GM23338 (cell line): Measurements from ENCODE around the gene C9orf40. TPM values are rescaled to one million over a fixed set of nuclear protein-coding genes. Genes with fewer than 3 reads are reported as not detected.

Experiments used
- ATAC-seq: fragments of 200-7000 bp; cut with Tn5 transposase; 3 replicates; pipeline ENCODE4 v1.9.1; 2020
- DNase-seq: peaks from one replicate; pipeline ENCODE4 v3.0.0-alpha.2; 2015; ENCODE audit warnings: low spot score
- H2AFZ ChIP-seq: fragments of 200-600 bp; sonication (generic); 2 replicates; pipeline ENCODE4 v1.8.0; 2016; ENCODE audit warnings: antibody characterized with exemption, mild to moderate bottlenecking, moderate library complexity
- H3F3A ChIP-seq: fragments of 200-600 bp; sonication (generic); replicated peaks from 2 replicates; pipeline ENCODE4 v1.8.0; 2017; ENCODE audit warnings: antibody characterized with exemption, mixed run types, low read depth
- H3K27ac ChIP-seq: fragments of 200-600 bp; sonication (generic); 2 replicates; pipeline ENCODE4 v1.6.1; 2016; ENCODE audit warnings: low read depth
- H3K27me3 ChIP-seq: fragments of 200-600 bp; sonication (generic); 2 replicates; pipeline ENCODE4 v1.8.0; 2016; ENCODE audit warnings: mild to moderate bottlenecking, mixed run types, moderate library complexity; ENCODE audit not compliant: insufficient read depth
- H3K36me3 ChIP-seq: fragments of 200-600 bp; sonication (generic); 2 replicates; pipeline ENCODE4 v1.8.0; 2016; ENCODE audit warnings: mild to moderate bottlenecking; ENCODE audit not compliant: insufficient read depth
- H3K4me1 ChIP-seq: fragments of 200-600 bp; sonication (generic); 2 replicates; pipeline ENCODE4 v1.8.0; 2016; ENCODE audit warnings: mild to moderate bottlenecking, moderate library complexity; ENCODE audit not compliant: insufficient read depth
- H3K4me2 ChIP-seq: fragments of 200-600 bp; sonication (generic); 2 replicates; pipeline ENCODE4 v1.7.1; 2017; ENCODE audit warnings: mixed run types
- H3K4me3 ChIP-seq: fragments of 200-600 bp; sonication (generic); 2 replicates; pipeline ENCODE4 v1.6.1; 2016; ENCODE audit warnings: mixed run types
- H3K79me2 ChIP-seq: fragments of 200-600 bp; sonication (generic); replicated peaks from 2 replicates; pipeline ENCODE4 v1.8.0; 2017; ENCODE audit warnings: mild to moderate bottlenecking; ENCODE audit not compliant: insufficient read depth
- H3K9me2 ChIP-seq: fragments of 200-600 bp; sonication (generic); 2 replicates; pipeline ENCODE4 v1.8.0; 2017; ENCODE audit not compliant: insufficient read depth
- H4K20me1 ChIP-seq: fragments of 200-600 bp; sonication (generic); replicated peaks from 2 replicates; pipeline ENCODE4 v1.8.0; 2017; ENCODE audit warnings: mild to moderate bottlenecking; ENCODE audit not compliant: insufficient read depth
- H3K27ac Mint-ChIP-seq: 2 replicates; pipeline ENCODE4 v1.8.0; 2020; ENCODE audit warnings: inconsistent platforms, mild to moderate bottlenecking, moderate library complexity, mixed read lengths
- H3K27me3 Mint-ChIP-seq: 3 replicates; pipeline ENCODE4 v1.8.0; 2022; ENCODE audit warnings: low read depth, mild to moderate bottlenecking, moderate library complexity, mixed read lengths, inconsistent platforms; ENCODE audit not compliant: insufficient read depth, poor library complexity
- H3K36me3 Mint-ChIP-seq: 3 replicates; pipeline ENCODE4 v1.8.0; 2021; ENCODE audit warnings: low read depth, mild to moderate bottlenecking, inconsistent platforms, moderate library complexity, mixed read lengths
- H3K4me1 Mint-ChIP-seq: 3 replicates; pipeline ENCODE4 v1.8.0; 2020; ENCODE audit warnings: mild to moderate bottlenecking, inconsistent platforms, mixed read lengths
- H3K4me3 Mint-ChIP-seq: 3 replicates; pipeline ENCODE4 v1.8.0; 2021; ENCODE audit warnings: moderate library complexity, mild to moderate bottlenecking, inconsistent platforms, mixed read lengths
- H3K9me3 Mint-ChIP-seq: 3 replicates; pipeline ENCODE4 v1.8.0; 2020; ENCODE audit warnings: moderate library complexity, mild to moderate bottlenecking, inconsistent platforms, mixed read lengths
- CTCF ChIP-seq, 2 experiments: fragments of 200-600 bp in 1 of 2; sonication (generic) in 1 of 2; conservative IDR thresholded peaks; 2 replicates each; pipeline versions ENCODE4 v1.5.1 to v1.6.1; 2016 to 2017; ENCODE audit warnings: antibody characterized with exemption in 2 of 2, low read depth in 2 of 2, mild to moderate bottlenecking in 2 of 2, moderate library complexity in 1 of 2
- STAT1 ChIP-seq: IDR thresholded peaks from one replicate; pipeline ENCODE4 v1.6.1; 2016; ENCODE audit warnings: antibody characterized with exemption; ENCODE audit not compliant: unreplicated experiment
- ZNF331 ChIP-seq: fragments of 250-450 bp; sonication (Bioruptor Pico); IDR thresholded peaks from 2 replicates; pipeline ENCODE4 v1.5.0; 2020; ENCODE audit warnings: low read depth, mild to moderate bottlenecking, moderate library complexity
- ZNF462 ChIP-seq: fragments of 250-450 bp; sonication (Bioruptor Pico); IDR thresholded peaks from 2 replicates; pipeline ENCODE4 v1.5.0; 2020; ENCODE audit warnings: mild to moderate bottlenecking, moderate library complexity
- polyA plus RNA-seq: library from polyadenylated mRNA; unstranded; fragments of >200 nt; fragmentation: Nextera tagmentation; extraction: Ambion mirVana; gene quantifications from 2 replicates; pipeline ENCODE4 v1.2.1, GENCODE V29; 2016
- total RNA-seq: library from RNA; depleted of rRNA; stranded (reverse); fragments of >200 nt; shearing (Covaris generic); gene quantifications from 2 replicates; pipeline ENCODE4 v1.2.3, GENCODE V29; 2014

Gene C9orf40
- total and polyA plus RNA-seq, 2 experiments from 2014 or later = 11.1 to 11.4 TPM

GRCh38 chr9:74935008-74935407 lies 17.7 kb downstream of the C9orf40 start (continued):
- TF ChIP-seq ZNF462 (no peak), CTCF (conservative IDR thresholded peaks at IDR 0.05; ENCODE audit: low read depth in 2 of 2) (no peak)

DNA sequence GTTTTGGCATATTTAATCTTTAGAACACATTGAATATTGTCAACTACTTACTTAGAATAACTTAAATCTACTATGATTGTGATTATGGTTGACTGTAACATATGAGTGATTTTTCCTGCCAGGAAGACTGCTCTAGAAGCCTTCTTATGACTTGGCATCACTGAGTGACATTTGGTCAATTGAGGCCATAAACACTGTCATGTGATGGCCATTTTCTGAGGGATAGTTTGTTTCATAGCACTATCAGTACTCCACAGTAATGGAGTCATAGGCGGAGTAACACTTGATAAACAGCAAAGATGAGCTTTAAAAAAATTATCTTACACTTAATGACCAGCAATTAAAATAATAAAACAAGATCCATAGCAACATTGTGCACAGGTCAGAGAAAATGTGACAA lies 31.0 kb downstream of the C9orf40 start:
- H3K4me1 ChIP-seq = peaks cover 15% of the 10 kb centered on the region
- H3K27me3 ChIP-seq = no peaks in the 10 kb centered on the region
- H3K4me2 ChIP-seq = no peak overlapping the region
- no peak for DNase-seq
- H3K36me3 Mint-ChIP-seq = no peaks in the 10 kb centered on the region
- peaks cover 2% of the 10 kb centered on the region for H3K27me3 Mint-ChIP-seq
- H3K36me3 ChIP-seq = no peaks in the 10 kb centered on the region
- no peak overlapping the region for H3K27ac ChIP-seq
- ATAC-seq = no peak
- no peaks in the 10 kb centered on the region; the same call in 2 of the 3 replicates for H3K9me3 Mint-ChIP-seq
- no peaks in the 10 kb centered on the region for H4K20me1 ChIP-seq
- peaks cover 5% of the 10 kb centered on the region; the same call in 1 of the 2 replicates for H3K9me2 ChIP-seq
- H3K27ac Mint-ChIP-seq = no peak overlapping the region
- H3K4me1 Mint-ChIP-seq = peaks cover 12% of the 10 kb centered on the region
- H3K4me3 Mint-ChIP-seq = no peak overlapping the region
- no peak overlapping the region for H3K4me3 ChIP-seq
- no peaks in the 10 kb centered on the region for H3F3A ChIP-seq
- H3K79me2 ChIP-seq = no peaks in the 10 kb centered on the region
- H2AFZ ChIP-seq = no peak overlapping the region
- TF ChIP-seq STAT1 (no peak), ZNF462 (no peak), CTCF (conservative IDR thresholded peaks at IDR 0.05; ENCODE audit: low read depth in 2 of 2) (no peak), ZNF331 (CRISPR knock-in tag) (no peak)
